HFF-Myc (cell line): ENCODE results near the gene MRPS34.
A peak's percentile ranks its signal among the peaks of the same experiment; 100 is the strongest.

Experiments
- DNase-seq: peaks from one replicate; pipeline ENCODE4 v3.0.0-alpha.2; 2011; ENCODE audit warnings: low read depth; ENCODE audit errors: extremely low read depth
- H3K4me3 ChIP-seq: replicated peaks from 2 replicates; pipeline ENCODE4 v1.5.1; 2011; ENCODE audit warnings: low read depth, mild to moderate bottlenecking, control low read depth, low read length
- CTCF ChIP-seq: IDR thresholded peaks from 2 replicates; pipeline ENCODE4 v1.5.1; 2012; ENCODE audit warnings: mild to moderate bottlenecking, low read depth, low read length, control low read depth; ENCODE audit errors: missing control alignments

Gene MRPS34

GRCh38 chr16:1818204-1818872 is 45.4 kb upstream of the MRPS34 start:
- no peak overlapping the region for H3K4me3 ChIP-seq
- no peak for DNase-seq
- TF ChIP-seq CTCF, result no peak

GRCh38 chr16:1817716-1818115 is 44.8 kb upstream of the MRPS34 start:
- H3K4me3 ChIP-seq, result no peak overlapping the region
- DNase-seq, result no peak
- TF ChIP-seq CTCF, result no peak

GRCh38 chr16:1817276-1817589 is 44.3 kb upstream of the MRPS34 start:
- H3K4me3 ChIP-seq, result no peak overlapping the region
- no peak for TF ChIP-seq CTCF
- DNase-seq, result no peak

GRCh38 chr16:1816396-1817275 is 43.7 kb upstream of the MRPS34 start:
- H3K4me3 ChIP-seq, result no peak overlapping the region
- no peak for DNase-seq
- TF ChIP-seq CTCF, result no peak

- DNase-seq, result no peak
- H3K4me3 ChIP-seq, result no peak overlapping the region
- TF ChIP-seq CTCF, result no peak
Observed at GRCh38 chr16:1815461-1815860, 42.5 kb upstream of the MRPS34 start.

- no peak for DNase-seq
- H3K4me3 ChIP-seq, result no peak overlapping the region
- TF ChIP-seq CTCF, result peak; percentile 66
Observed at GRCh38 chr16:1812732-1813163, 39.8 kb upstream of the MRPS34 start.

- TF ChIP-seq CTCF, result no peak
- DNase-seq, result no peak
- no peak overlapping the region for H3K4me3 ChIP-seq
Observed at GRCh38 chr16:1810536-1810935, 37.6 kb upstream of the MRPS34 start.
